NCI-H2081 treated with DMSO at 0.1 percent for 48 hours (cell line): ENCODE measurements around the gene CHML.

Experiments used
- DNase-seq: peaks from one replicate; lab custom pipeline; 2025; lab: John Stamatoyannopoulos, UW

Gene CHML

DNA sequence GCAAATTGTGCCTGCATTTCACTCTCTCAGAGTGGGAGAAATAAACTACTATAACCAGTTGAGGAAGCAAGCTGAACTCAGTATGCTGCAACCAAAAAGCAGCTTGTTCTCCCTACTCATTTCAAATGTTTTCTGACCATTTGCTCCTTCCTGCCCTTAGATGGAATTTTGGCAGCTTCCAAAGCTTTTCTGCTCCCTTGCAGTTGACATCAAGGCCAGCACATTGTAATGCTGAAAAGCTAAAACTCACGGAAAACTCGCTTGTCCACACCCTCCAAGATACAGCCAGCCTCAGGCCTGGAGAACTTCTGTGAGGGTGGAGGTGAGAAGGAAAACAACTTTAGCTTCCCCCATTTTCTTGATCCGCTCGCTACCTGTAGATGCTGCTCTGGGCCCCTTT, 5.0 kb upstream of the CHML start:
- no peak for DNase-seq

DNA sequence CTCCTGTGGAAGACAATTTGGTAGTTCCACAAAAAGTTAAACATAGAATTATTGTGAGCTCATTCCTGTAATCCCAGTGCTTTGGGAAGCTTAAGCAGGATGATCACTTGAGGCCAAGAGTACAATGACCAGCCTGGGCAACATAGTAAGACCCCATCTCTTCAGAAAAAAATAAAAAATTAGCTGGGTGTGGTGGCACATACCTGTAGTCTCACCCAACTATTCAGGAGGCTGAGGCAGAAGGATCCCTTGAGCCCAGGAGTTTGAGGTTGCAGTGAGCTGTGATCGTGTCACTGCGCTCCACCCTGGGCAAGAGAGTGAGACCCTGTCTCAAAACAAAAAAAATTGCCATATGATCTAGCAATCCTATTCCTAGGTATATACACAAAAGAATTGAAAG, 4.1 kb upstream of the CHML start:
- DNase-seq: no peak

DNA sequence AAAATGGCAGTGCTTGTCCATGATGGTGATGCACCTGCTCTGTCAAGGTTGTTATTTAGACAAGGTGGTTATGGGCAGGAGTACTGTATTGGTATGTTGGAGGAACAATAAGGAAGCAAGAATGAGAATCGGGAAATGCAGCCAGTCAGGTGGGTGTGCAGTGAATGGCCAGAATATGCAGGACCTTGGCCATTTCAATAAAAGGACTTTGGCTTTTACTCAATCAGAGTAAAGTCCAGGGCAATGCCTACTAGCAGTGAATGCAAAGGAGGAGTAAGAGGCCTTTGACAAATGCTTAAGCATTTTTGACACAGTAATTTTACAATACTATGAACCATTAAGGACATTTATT, 2.4 kb upstream of the CHML start:
- DNase-seq: no peak

DNA sequence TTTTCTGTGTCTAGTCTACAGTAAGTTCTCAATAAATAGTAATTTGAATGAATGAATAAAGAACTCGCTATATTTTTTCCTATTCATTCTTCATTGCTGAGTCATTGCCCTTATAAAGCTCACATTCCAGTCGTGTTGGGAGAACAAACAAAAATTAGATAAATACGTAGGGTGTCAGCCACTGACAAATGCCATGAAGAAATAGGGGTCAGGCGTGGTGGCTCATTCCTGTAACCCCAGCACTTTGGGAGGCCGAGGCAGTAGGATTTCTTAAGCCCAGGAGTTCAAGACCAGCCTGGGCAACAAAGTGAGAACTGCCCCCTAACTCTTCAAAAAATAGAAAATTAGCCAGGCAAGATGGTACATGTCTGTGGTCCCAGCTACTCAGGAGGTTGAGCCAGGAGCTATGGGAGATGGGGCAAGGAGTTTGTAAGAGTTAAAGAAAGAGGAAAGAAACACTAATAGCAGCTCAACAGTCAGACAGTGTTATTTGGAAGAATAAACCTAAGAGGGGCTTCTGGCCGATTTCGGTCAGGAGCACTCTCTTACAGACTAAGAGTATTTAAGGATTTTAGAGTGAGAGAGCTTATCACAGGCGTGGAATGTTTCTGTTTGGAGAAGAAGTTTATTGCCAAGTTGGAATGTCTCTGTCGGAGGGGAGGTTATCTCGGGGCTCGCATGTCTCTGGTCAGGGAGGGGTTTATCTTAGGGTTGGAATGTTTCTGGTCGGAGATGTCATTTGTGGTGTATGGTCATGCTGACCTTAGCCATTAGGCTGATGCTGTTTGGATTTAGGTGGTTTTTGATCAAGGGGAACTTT, 1.8 kb upstream of the CHML start:
- DNase-seq: no peak

DNA sequence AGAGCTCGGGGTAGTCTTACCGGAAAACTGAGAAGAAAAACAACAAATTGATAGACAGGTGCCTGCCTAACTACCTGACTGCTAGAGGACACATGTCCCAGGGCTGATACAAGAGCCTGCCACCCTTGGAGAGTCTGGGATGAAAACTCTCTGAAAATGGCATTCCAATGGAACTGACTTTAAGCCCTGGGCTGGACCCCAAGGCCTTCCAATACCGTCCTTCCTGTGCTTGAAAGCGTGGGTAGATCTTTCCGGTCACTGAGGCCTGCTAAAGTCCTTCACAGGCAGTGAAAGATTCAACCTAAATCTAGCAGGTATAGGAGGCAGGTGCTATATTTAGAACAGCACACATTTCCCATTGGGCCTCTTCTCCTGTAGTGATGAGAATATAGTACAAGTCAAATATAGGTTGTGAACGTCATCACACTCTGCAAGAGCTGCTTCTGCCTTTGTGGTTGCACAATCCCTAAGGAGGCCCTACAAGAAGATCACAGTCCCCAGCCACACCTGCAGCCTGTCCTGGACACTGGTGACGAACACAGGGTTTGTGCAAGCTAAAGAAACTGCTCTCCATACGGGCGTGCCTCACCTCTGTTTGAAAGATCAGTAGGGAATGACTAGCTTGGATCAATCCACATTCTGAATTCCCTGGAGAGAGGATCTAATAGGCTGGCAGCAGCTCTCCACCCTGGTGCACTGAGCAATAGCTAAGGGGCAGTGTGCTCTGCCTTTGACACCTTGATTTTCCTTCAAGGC, 876 bp upstream of the CHML start:
- DNase-seq: no peak

DNA sequence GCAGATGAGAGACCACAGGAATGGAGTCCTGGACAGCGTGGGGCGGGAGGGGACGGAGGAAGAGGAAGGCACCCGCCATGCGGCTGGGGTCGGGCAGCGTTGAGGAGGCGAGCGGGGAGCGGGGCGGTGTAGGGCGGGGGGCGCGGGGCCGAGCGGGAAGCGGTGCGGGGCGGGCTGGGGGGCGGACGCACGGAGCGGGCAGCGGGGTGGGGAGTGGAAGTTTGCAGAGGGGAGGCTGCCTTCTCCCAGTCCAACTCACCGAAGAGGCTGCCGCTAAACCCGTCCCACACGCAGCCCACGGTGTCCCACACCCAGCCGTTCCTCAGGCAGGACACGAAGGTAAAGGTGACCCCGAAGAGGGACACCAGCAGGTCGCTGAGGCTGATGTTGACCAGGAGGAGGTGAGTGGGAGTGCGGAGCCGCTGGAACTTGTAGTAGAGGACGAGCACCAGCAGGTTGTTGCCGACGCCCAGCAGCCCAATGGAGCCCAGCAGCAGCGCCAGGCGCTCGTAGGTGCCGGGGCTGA, 483 bp downstream of the CHML start:
- DNase-seq: no peak

DNA sequence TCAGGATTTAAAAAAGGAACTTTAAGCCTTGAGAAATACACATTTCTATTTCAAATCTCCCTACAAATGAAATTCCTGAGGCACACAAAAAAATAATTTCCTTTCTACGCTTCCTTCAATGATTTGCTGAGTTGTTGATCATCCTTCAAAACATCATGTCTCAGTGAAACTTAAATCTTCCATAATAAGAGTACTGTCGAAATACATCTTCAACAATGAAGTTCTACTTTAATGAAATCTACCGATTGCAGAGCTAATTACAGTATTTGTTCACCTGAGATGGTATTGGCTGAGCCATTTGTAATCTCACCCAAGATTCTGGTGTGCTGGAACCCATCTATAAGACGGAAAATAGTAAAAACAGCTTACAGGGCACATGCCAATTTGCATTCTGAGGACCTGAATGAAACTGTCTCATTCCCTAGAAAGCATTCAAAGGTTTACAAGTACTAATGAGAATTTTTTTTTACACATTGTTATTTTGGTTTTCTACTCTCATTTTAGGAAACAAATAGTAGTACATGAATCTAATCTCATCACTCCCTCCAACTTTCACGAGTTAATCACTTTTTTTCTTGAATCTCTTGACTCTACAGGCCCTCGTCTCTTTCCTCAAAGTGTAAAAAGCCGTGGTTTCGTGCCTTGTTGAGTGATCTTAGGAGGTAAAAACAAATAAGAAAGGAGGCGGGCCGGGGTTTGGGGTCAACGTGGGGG, 1.1 kb downstream of the CHML start:
- no peak for DNase-seq

DNA sequence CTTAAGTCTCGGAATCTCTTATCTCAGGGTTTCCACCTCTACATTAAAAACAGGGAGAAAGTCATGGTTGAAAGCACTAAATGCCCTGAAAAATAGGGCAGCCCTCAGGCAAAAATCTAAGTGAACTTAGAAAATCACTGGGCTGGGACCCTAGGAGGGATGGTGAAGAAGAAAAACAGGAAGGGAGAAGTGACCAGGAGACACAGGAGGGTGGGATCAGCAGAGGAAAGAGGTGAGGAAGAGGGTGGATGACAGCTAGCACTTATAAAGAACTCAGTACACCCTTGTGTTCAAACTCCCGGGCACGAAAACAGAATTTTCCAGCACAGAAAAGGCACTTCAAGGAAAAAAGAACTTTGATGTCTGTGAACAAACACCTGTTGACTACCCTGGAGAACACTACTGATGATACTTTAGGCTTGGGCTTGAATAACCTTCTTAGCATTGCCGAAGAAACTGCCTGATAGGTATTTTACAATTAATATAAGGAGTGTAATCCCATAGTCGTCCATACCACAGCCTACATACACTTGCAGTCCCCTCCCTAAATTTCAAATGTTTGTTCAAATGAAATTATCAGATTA, 2.0 kb downstream of the CHML start:
- DNase-seq: no peak

DNA sequence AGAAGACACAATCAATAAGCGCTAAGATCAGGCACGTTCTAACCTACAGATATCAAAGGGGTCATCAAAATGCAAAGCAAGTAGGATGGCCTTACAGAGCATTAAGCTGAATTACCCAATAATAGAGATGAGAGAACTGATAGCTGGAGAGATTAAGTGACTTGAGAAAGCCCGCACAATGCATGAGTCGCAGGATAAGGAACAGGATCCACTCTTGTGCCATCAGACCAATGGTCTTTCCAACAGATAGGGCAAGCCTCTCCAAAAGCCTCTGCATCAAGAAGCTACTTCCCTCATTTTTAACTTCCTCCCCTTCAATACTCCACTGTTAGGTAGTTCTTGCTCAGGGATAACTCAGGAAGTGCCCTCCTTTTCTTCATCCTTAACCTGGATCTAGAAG, 2.6 kb downstream of the CHML start:
- no peak for DNase-seq

DNA sequence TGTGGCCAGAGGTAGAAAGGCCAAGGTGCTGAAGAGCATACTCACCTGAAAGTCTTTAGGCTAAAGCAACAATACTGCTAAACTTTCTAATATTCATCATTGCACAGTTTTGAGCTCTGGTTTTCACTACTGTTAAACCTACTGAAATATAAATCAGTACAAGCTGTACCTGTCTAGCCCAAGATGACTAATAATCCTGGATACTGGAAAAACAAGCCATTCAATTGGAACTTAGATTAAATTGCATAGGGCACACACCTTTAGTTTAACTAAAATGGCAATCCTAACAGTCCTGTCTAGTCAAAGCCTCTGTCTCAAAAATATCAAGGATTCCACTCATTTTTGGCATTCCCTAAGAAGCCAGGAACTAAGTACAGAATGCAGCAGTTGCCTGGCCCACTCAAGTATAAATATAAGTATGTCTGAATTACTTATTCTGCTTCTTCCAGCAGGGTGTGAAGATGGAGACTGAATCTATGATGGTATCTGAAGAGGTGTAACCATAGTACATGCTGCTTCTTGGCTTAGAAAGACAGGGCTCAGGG, 3.1 kb downstream of the CHML start:
- no peak for DNase-seq

DNA sequence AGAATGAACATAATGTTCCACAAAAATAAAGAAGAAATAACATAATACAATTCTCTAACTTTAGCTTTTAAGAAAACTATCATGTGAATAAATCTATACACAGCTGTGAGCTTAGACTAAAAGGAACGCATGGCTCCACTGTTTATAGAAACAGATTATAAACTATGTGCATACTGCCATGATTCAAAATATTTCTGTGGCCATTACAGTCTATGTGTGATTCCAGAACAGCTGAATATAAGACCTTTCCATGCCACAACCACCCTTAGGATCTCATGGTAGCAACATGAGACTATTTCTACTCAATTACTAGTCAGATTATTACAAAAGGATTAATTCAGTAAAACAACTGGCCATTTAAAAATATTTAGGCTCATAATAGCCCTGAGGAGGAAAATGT, 3.9 kb downstream of the CHML start:
- DNase-seq: no peak

DNA sequence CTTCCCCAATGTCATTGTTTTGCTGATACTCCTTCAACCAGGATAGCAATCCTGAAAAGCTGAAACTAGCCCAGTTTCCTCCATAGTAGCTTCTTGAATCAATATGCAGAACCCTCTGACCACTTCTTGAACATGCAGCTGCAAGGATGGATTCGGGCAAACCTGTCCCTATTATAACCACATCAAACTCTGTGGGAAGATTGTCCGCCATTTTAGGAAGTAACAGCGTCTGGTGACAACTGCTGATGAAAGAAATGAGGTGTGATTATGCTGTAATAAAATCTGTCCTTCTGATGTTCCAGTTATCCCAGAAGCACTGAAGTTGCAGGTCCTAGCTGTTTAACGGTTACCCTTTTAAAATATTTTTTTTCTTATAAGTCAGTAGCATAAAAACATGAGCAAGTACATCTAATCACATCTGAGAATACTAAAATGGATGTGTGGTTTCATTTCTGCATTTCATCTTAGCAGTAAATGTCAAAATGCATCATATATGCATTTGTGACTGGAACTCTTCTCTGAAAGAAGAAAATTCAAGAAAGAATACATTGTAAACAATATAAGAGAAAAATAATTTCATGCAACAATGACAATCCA, 4.5 kb downstream of the CHML start:
- DNase-seq: no peak

DNA sequence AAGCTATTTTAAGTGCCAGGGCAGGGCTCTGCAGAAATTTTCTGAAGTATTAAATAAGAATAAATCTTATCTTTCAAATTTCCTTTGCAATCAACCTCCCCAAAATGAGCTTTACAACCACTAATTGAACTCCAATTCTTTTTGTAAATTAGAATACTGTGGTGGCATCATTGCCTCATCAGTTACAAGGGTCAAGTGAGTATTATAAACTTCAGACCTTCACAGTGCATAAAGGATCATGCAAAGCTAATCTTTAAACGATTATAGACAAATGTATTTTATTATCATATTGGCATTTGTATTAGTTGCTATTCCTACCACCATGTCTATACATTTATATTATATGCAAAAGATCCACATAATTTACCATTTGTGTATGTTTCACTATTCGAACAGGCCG, 7.2 kb downstream of the CHML start:
- no peak for DNase-seq

DNA sequence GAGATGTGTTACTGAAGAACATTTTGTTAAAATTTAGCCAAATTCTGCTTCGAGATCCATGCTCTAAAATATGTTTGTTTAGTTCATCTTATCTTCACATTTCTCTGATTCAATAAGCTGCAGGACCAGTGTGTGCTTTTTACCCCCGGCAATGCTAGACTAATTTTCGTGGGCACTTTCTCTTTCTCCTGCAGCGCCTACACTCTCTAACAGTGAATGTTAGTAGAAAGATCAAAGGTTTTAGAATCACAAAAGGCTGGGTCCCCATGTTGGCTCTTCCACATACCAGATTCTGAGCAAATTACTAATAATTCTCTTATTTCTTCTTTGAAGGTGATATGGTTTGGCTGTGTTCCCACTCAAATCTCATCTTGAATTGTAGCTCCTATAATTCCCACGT, 8.5 kb downstream of the CHML start:
- DNase-seq: no peak

DNA sequence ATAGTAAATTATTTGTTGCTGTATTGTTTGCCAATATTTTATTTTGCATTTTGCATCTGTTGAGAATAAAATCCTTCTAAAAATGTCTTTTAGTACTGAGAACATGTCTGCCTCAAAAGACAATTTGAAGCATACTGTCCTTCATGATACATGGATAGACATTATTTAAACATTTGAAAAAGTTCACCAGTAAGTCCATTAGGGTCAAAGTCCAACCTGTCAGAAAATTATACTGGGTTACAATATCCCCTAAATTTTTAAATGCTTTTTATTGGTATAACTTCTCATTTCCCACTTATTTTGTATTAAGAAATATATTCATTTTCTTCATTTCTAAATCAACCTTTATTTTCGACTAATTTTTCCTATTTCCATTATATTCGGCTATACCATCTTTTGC, 9.3 kb downstream of the CHML start:
- no peak for DNase-seq

DNA sequence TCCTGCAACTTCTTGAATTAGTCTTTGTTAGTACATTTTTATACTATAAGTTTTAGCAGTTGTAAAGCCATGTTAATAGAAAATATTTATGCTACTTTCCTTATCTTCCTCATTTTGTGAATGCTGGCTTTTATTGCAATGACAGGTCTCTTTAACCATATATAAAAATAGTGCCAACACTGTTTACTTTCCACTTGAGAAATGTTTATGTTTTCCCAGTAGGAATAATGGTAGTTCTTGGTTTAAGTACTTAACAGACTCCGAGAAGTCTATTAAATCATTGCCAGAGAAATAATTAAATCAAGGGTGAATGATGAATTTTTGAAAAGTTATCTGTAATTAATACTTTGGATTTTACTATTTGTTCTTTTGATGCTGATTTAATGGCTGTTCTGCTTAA, 9.7 kb downstream of the CHML start:
- no peak for DNase-seq

DNA sequence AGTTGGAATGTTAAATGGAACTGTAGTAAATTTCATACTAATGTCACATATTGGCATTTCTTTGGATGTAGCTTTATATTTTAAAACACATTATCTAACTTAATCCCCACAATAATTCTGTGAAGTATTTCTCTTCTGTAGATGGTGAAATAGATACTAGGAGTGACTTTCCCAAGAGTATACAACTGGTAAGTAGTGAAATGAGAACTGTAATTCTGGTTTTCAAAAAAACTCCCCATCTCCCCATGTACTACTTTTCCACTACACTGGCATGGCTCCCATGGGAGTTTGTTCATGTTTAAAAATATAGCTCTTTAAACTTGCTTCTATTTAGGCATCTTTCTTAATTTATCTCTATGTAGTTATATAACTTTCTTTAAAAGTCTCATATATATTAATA, 10.2 kb downstream of the CHML start:
- no peak for DNase-seq

DNA sequence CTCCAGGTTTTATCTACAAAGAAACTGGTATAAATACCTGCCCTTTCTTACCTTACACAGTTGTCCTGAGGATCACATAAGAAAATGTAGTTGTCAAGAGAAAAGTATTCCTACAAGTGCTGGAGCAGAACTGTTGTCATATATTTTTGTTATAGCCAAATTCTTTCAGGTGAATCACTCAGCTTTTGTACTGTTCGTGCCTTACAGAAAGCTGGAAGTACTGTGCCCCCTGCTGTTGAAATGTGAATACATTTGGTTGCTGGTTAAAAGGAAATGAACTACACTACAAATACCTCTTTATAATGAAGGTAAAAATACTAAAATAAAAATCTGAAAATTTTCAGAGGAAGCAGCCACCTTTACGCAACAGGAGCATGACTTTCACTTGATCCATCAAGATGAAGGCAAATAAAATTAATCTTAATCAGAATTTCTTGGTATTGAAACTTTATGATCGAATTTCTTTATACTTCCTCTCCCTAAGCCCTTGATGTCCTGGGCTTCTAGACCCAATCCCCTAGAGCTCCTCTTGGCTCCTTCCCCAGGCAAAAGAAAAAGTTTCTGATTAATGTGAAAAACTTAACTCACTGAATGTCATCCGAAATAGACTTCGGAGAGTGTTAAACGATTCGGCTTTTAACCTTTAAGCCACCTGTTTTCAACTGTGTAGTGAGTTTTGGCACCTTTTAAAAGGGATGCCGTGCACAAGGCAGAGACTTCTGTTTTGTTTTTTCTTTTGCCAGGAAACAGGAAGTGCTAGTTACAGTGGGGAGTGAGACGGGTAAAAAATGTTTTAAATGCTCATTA, 12.5 kb downstream of the CHML start:
- no peak for DNase-seq

DNA sequence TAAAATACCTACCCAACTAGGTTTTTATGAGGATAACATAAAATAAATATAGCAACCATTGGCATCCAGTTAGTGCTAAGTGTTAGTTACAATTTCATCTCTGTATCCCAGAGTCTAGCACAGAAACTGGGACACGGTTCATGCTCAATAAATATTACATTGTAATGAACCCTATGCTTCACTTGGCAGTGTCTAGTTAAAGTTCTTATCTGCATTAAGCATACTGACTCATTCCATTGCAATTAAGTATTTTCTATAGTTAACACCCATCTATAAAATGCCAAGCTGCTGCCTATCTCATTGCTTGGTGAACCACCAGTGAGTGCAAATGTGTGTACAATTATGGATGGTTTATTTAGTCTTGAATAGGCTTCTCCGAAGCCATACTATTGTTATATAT, 15.2 kb downstream of the CHML start:
- no peak for DNase-seq

DNA sequence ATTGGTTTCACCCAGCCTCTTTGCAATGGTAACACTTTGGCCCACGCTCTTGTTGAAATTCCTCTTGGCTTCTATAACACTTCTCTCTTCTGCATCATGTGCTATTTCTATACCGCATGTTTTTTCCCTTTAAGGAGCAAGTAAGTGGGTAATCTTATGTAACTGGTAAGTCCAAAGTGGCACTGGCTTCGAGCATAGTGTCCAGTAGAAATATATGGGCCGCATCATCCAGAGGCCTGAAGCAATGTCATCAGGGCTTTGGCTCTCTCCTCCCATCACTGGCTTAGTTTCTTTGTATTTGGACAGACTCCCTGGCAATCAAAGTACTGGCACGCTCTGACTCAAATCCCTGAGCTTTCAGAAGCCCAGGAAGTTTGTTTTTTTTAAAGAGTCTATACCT, 17.5 kb downstream of the CHML start:
- no peak for DNase-seq

DNA sequence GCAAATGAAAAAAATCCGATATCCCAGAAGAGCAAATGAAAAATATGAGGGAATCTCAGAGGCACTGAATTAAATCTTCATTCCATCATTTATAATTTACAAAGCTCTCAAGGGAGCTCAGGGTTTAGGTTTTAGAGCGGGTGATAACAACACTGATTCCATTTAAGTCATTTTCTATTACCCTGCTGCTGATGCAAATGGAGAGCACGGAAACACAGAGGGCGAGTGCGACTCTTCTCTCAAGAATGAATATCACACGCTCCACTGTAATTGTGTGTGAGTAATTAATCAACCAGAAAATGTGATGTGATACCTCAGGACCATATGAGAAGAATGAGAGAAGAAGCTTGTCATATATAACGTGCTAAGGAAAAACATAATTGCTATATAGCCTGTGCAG, 22.7 kb downstream of the CHML start:
- no peak for DNase-seq
